ENCODE data around the gene ATF4.

DNA sequence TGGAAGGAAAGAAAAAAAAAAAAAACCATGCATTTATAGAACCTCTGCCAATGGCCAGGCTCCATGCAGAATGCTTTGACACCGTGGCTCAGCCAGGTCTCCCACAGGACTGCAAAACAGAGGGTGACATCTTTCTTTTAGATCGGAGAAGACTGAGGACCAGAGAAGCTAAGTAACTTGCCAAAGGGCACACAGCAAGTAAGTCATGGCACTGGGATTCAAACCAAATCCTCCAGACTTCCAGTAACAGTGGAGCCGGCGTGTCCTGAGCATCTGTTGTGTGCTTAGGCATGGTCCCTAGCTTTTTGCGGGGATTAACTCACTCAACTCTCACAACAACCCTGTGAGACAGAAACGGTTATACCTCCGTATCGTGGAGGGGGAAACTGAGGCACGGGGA, 42.8 kb upstream of the ATF4 start:
- TF ChIP-seq CTCF (IDR thresholded peaks at IDR 0.05) = no peak
- TF ChIP-seq POLR2A (IDR thresholded peaks at IDR 0.05) = no peak

Measured in testis (tissue), 2 donors.